Hepatocyte (in vitro differentiated cells): ENCODE measurements around the gene GPRIN1. TPM values are rescaled to one million over a fixed set of nuclear protein-coding genes. Genes with fewer than 3 reads are reported as not detected.
A peak's percentile ranks its signal among the peaks of the same experiment; 100 is the strongest.

ENCODE experiments used
- DNase-seq: peaks from one replicate; pipeline ENCODE4 v3.0.0-alpha.2; 2016; ENCODE audit warnings: low spot score
- H2AFZ ChIP-seq: fragments of 200-600 bp; sonication (generic); 2 replicates; pipeline ENCODE4 v1.6.0; 2016; ENCODE audit warnings: antibody characterized with exemption, mild to moderate bottlenecking
- H3K27ac ChIP-seq: fragments of 200-600 bp; sonication (generic); 2 replicates; pipeline ENCODE4 v1.5.1; 2016; ENCODE audit warnings: mild to moderate bottlenecking
- H3K27me3 ChIP-seq: fragments of 200-600 bp; sonication (generic); 2 replicates; pipeline ENCODE4 v1.6.1; 2016
- H3K36me3 ChIP-seq: fragments of 200-600 bp; sonication (generic); replicated peaks from 2 replicates; pipeline ENCODE4 v1.5.1; 2016; ENCODE audit warnings: low read depth; ENCODE audit not compliant: insufficient read depth
- H3K4me1 ChIP-seq: fragments of 200-600 bp; sonication (generic); 2 replicates; pipeline ENCODE4 v1.5.1; 2016; ENCODE audit warnings: mild to moderate bottlenecking, moderate library complexity; ENCODE audit not compliant: insufficient read depth
- H3K4me2 ChIP-seq: fragments of 200-600 bp; sonication (generic); 2 replicates; pipeline ENCODE4 v1.6.0; 2016
- H3K4me3 ChIP-seq: fragments of 200-600 bp; sonication (generic); 2 replicates; pipeline ENCODE4 v1.5.1; 2016; ENCODE audit warnings: mild to moderate bottlenecking
- H3K79me2 ChIP-seq: fragments of 200-600 bp; sonication (generic); 2 replicates; pipeline ENCODE4 v1.6.0; 2017; ENCODE audit warnings: mild to moderate bottlenecking
- H3K9me2 ChIP-seq: fragments of 200-600 bp; sonication (generic); replicated peaks from 2 replicates; pipeline ENCODE4 v1.6.0; 2017; ENCODE audit warnings: mild to moderate bottlenecking; ENCODE audit not compliant: insufficient read depth
- H3K9me3 ChIP-seq: fragments of 200-600 bp; sonication (generic); 2 replicates; pipeline ENCODE4 v1.5.1; 2016; ENCODE audit warnings: low read depth, mild to moderate bottlenecking
- H4K20me1 ChIP-seq: fragments of 200-600 bp; sonication (generic); 2 replicates; pipeline ENCODE4 v1.6.0; 2016; ENCODE audit warnings: mild to moderate bottlenecking; ENCODE audit not compliant: insufficient read depth, poor library complexity, severe bottlenecking
- EZH2 ChIP-seq: fragments of 200-600 bp; sonication (generic); IDR thresholded peaks from 2 replicates; pipeline ENCODE4 v1.6.1; 2016; ENCODE audit warnings: antibody characterized with exemption, mild to moderate bottlenecking, borderline replicate concordance
- EZH2phosphoT487 ChIP-seq: fragments of 200-600 bp; sonication (generic); IDR thresholded peaks from one replicate; pipeline ENCODE4 v1.6.1; 2018; ENCODE audit warnings: antibody characterized with exemption, mild to moderate bottlenecking, low read depth, moderate library complexity; ENCODE audit not compliant: unreplicated experiment, severe bottlenecking
- WGBS: methylation state at CpG from one replicate; pipeline ENCODE4 v1.1.6; 2016; ENCODE audit warnings: low lambda C conversion rate; ENCODE audit errors: missing lambda C conversion rate; 5-methylcytosine and 5-hydroxymethylcytosine counted together
- polyA plus RNA-seq: library from polyadenylated mRNA; unstranded; fragments of >200 nt; fragmentation: Nextera tagmentation; extraction: Ambion mirVana; gene quantifications from 2 replicates; pipeline ENCODE4 v1.2.1, GENCODE V29; 2016
- total RNA-seq: library from RNA; depleted of rRNA; stranded (reverse); fragments of >200 nt; gene quantifications from 2 replicates; pipeline ENCODE4 v1.2.3, GENCODE V29; 2014
- TF ChIP-seq, protein P1 (sequence below): fragments of 200-600 bp; sonication (generic); IDR thresholded peaks from 2 replicates; pipeline ENCODE4 v1.5.1; 2016; ENCODE audit warnings: antibody characterized with exemption, mild to moderate bottlenecking; ENCODE audit not compliant: poor library complexity

GPRIN1 gene
- total and polyA plus RNA-seq, 2 experiments from 2014 or later = 1.6 to 2.2 TPM

DNA sequence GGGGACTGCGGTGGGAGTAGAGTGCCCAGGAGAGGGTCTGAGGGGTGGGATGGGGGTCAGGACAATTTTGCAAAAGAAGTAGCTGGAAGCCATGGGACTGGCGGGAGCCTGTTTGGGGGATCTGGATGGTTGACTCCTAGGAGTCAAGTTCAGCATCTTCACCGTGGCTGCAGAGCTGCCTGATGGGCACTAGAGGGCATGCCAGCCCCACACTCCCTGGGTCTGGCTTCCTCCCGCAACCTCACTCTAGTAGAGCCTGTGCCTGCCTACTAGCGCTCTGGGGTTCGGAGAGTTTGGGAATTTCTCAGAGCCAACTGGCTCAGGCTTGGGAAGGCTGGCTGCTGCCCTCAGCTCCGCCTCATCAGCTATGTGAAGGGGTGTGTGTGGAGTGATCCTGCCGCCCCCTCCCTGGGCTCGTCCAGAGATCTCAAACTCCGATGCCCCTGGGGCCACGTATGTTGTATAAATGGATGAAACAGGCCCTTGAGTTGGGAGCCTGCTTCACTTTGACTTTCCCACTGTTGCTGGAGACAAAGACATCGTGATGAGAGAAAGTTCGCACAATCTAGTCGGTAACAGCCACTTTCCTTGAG, 48.1 kb upstream of the GPRIN1 start:
- H3K4me2 ChIP-seq = no peak overlapping the region
- no peak overlapping the region for H2AFZ ChIP-seq
- 55% methylated on average over 14 of the region's 14 CpGs for WGBS
- H3K4me3 ChIP-seq = no peak overlapping the region
- H3K36me3 ChIP-seq = no peaks in the 10 kb centered on the region
- TF ChIP-seq EZH2 = no peak
- TF ChIP-seq, protein P1, sequence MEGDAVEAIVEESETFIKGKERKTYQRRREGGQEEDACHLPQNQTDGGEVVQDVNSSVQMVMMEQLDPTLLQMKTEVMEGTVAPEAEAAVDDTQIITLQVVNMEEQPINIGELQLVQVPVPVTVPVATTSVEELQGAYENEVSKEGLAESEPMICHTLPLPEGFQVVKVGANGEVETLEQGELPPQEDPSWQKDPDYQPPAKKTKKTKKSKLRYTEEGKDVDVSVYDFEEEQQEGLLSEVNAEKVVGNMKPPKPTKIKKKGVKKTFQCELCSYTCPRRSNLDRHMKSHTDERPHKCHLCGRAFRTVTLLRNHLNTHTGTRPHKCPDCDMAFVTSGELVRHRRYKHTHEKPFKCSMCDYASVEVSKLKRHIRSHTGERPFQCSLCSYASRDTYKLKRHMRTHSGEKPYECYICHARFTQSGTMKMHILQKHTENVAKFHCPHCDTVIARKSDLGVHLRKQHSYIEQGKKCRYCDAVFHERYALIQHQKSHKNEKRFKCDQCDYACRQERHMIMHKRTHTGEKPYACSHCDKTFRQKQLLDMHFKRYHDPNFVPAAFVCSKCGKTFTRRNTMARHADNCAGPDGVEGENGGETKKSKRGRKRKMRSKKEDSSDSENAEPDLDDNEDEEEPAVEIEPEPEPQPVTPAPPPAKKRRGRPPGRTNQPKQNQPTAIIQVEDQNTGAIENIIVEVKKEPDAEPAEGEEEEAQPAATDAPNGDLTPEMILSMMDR = peak; percentile 70
- no peaks in the 10 kb centered on the region for H3K4me1 ChIP-seq
- no peaks in the 10 kb centered on the region for H3K27me3 ChIP-seq
- peak; percentile 83 for DNase-seq
- H3K27ac ChIP-seq = no peak overlapping the region
- H4K20me1 ChIP-seq = no peaks in the 10 kb centered on the region
- no peaks in the 10 kb centered on the region for H3K9me3 ChIP-seq
- no peaks in the 10 kb centered on the region for H3K9me2 ChIP-seq
- no peaks in the 10 kb centered on the region for H3K79me2 ChIP-seq

DNA sequence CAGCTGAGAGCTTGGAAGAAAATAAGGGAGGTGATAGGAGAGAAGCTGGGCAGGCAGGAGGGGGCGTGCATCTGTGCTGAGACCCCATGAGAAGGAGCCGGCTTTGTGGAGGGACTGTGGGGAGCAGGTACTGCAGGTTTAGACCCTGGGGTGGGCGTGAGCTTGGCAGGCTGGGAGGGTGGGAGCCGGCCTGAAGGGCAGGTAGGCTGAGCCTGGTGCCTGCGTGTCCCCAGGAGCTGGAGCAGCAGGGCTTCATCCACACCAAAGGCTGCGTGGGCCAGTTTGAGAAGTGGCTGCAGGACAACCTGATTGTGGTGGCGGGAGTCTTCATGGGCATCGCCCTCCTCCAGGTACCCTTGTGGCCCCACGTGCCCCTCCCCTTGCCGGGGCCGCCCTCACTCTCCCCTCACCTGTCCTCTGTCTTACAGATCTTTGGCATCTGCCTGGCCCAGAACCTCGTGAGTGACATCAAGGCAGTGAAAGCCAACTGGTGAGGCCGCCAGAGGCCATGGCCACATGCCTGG, 46.6 kb upstream of the GPRIN1 start:
- Histone ChIP-seq H3K79me2 (no peaks in the 10 kb centered on the region), H3K9me2 (no peaks in the 10 kb centered on the region), H2AFZ (no peak overlapping the region), H3K27me3 (no peaks in the 10 kb centered on the region), H3K4me1 (no peaks in the 10 kb centered on the region), H3K4me3 (no peak overlapping the region), H3K4me2 (no peak overlapping the region), H3K27ac (no peak overlapping the region), H3K9me3 (no peaks in the 10 kb centered on the region), H3K36me3 (no peaks in the 10 kb centered on the region), H4K20me1 (no peaks in the 10 kb centered on the region)
- DNase-seq = no peak
- TF ChIP-seq EZH2 (no peak), EZH2phosphoT487 (no peak)
- TF ChIP-seq, protein P1 = no peak
- 86% methylated on average over 8 of the region's 13 CpGs for WGBS

DNA sequence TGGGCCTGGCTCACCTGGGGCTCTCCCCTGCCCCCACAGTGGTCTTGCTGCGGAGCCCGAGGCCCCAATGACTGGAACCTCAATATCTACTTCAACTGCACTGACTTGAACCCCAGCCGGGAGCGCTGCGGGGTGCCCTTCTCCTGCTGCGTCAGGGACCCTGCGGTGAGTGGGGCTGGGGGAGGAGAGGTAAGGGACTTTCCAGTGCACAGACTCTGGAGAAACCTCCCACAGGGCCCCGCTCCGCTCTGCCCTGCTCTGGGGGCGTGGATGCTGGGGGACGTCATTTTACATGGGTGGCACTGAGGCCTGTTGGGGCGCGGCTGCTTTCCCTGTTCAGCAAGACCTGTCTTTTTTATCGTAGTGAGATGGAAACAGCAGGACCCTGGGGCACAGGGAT, 44.9 kb upstream of the GPRIN1 start:
- H3K4me3 ChIP-seq = no peak overlapping the region
- no peaks in the 10 kb centered on the region for H3K4me1 ChIP-seq
- H3K27ac ChIP-seq = no peak overlapping the region
- no peaks in the 10 kb centered on the region for H3K9me3 ChIP-seq
- H3K36me3 ChIP-seq = no peaks in the 10 kb centered on the region
- TF ChIP-seq, protein P1 = no peak
- TF ChIP-seq EZH2 (no peak), EZH2phosphoT487 (no peak)
- no peak for DNase-seq
- 95% methylated on average over 14 of the region's 14 CpGs for WGBS
- H4K20me1 ChIP-seq = no peaks in the 10 kb centered on the region
- H3K27me3 ChIP-seq = no peaks in the 10 kb centered on the region
- H3K79me2 ChIP-seq = peaks cover 3% of the 10 kb centered on the region
- H2AFZ ChIP-seq = no peak overlapping the region
- H3K4me2 ChIP-seq = no peak overlapping the region
- no peaks in the 10 kb centered on the region for H3K9me2 ChIP-seq
